ENCODE results near the gene OR2G3. TPM values are rescaled to one million over a fixed set of nuclear protein-coding genes. Genes with fewer than 3 reads are reported as not detected.

Gene OR2G3
- total and polyA plus RNA-seq, 9 of the 15 experiments (the other 6 are each of a cell fraction or from before 2014, with no cell fraction given) = not detected

DNA sequence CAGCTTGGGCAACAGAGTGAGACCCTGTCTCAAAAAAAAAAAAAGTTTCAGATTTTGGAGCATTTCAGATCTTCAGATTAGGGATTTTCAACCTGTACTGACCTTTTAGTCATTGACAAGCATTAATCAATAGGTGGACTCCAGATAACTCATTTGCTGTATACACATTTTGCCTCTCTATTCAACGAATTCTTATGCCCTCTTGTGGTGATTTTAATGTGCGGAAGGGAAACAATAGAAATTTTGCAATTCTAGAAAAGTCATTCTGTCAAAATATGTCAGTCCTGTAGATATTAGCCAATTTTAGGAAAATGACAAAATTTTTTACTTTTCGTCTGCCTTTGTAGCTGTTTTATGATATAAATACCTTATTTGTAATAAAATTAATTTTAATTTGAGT, 28.9 kb upstream of the OR2G3 start:
- FAIRE-seq = peak; percentile 19
- Histone ChIP-seq H3K9ac (ENCODE audit: insufficient read depth in 1 of 2, low read depth in 2 of 2, low read length in 2 of 2) (no peak overlapping the region), H3K4me1 (replicated peaks in 1 of 2; ENCODE audit: control insufficient read depth in 2 of 2, insufficient read depth in 2 of 2, low read length in 2 of 2) (no peaks in the 10 kb centered on the region), H3K27me3 (ENCODE audit: control insufficient read depth in 2 of 2, insufficient read depth in 2 of 2, low read length in 2 of 2) (no peaks in the 10 kb centered on the region), H3K9me3 (replicated peaks; ENCODE audit: control insufficient read depth, insufficient read depth, low read depth, low read length) (no peaks in the 10 kb centered on the region), H3K4me2 (ENCODE audit: insufficient read depth, low read length) (no peak overlapping the region), H3K4me3 (no peak overlapping the region), H4K20me1 (replicated peaks; ENCODE audit: control insufficient read depth, insufficient read depth, low read length) (no peaks in the 10 kb centered on the region), H2AFZ (ENCODE audit: low read depth, low read length) (no peak overlapping the region), H3K36me3 (ENCODE audit: control insufficient read depth, insufficient read depth, low read length) (no peaks in the 10 kb centered on the region), H3K79me2 (ENCODE audit: control insufficient read depth, insufficient read depth, low read length) (no peaks in the 10 kb centered on the region), H3K27ac (ENCODE audit: extremely low read depth, low read depth, low read length) (no peak overlapping the region), H3K9me1 (ENCODE audit: control insufficient read depth, insufficient read depth, low read length) (no peaks in the 10 kb centered on the region)
- ChIA-PET POLR2A (no interaction called here), CTCF (ENCODE audit: low intra/inter-chr PET ratio) (no interaction called here)
- intact Hi-C loops (cut with micrococcal nuclease) (loop anchor here (2.0 to 5.0 kb wide), 2 partner anchors 186 to 204 kb away; no protein-coding TSS in a partner anchor), in situ Hi-C loops (cut with MboI) (no loop called here)
- no TSS peak for BruUV-seq (replicated peaks)
- DNase-seq (ENCODE audit: extremely low read depth in 1 of 4, low spot score in 3 of 4) = peak in 1 of 4 experiments; percentile 18
- 0 out of 3 replicates have a peak, but pooled peaks have one; percentile 34 for ATAC-seq
- WGBS (ENCODE audit: insufficient coverage, low coverage, missing lambda C conversion rate) = 0% methylated on average over 3 of the region's 3 CpGs
- TF ChIP-seq, protein P1, sequence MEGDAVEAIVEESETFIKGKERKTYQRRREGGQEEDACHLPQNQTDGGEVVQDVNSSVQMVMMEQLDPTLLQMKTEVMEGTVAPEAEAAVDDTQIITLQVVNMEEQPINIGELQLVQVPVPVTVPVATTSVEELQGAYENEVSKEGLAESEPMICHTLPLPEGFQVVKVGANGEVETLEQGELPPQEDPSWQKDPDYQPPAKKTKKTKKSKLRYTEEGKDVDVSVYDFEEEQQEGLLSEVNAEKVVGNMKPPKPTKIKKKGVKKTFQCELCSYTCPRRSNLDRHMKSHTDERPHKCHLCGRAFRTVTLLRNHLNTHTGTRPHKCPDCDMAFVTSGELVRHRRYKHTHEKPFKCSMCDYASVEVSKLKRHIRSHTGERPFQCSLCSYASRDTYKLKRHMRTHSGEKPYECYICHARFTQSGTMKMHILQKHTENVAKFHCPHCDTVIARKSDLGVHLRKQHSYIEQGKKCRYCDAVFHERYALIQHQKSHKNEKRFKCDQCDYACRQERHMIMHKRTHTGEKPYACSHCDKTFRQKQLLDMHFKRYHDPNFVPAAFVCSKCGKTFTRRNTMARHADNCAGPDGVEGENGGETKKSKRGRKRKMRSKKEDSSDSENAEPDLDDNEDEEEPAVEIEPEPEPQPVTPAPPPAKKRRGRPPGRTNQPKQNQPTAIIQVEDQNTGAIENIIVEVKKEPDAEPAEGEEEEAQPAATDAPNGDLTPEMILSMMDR (IDR thresholded peaks at IDR 0.05 in 2 of 3, conservative IDR thresholded peaks at IDR 0.05 in 1 of 3; ENCODE audit: insufficient read depth in 2 of 3, low read depth in 1 of 3, low read length in 3 of 3) = peak; percentile 33 to 60 (median 34); a peak in 4 of 6 replicates
- TF ChIP-seq XRCC4 (IDR thresholded peaks at IDR 0.05; ENCODE audit: extremely low read depth, insufficient read depth, insufficient read length) (no peak), XRCC3 (IDR thresholded peaks at IDR 0.05) (no peak), RAD21 (CRISPR knock-in tag; conservative IDR thresholded peaks at IDR 0.05 in 1 of 2, IDR thresholded peaks at IDR 0.05 in 1 of 2) (peak; percentile 71 to 79), CEBPG (CRISPR knock-in tag; IDR thresholded peaks at IDR 0.05) (no peak), CEBPG (tag; conservative IDR thresholded peaks at IDR 0.05 in 1 of 2, IDR thresholded peaks at IDR 0.05 in 1 of 2) (peak; percentile 20 to 40; a peak in 3 of 4 replicates), SRSF3 (IDR thresholded peaks at IDR 0.05; ENCODE audit: insufficient read depth, low read length) (no peak), RBM34 (IDR thresholded peaks at IDR 0.05; ENCODE audit: borderline replicate concordance, insufficient read depth, low read length) (no peak), CEBPB (tag; IDR thresholded peaks at IDR 0.05) (0 out of 2 replicates have a peak, but pooled peaks have one; percentile 24)
- TF ChIP-seq, protein P2, sequence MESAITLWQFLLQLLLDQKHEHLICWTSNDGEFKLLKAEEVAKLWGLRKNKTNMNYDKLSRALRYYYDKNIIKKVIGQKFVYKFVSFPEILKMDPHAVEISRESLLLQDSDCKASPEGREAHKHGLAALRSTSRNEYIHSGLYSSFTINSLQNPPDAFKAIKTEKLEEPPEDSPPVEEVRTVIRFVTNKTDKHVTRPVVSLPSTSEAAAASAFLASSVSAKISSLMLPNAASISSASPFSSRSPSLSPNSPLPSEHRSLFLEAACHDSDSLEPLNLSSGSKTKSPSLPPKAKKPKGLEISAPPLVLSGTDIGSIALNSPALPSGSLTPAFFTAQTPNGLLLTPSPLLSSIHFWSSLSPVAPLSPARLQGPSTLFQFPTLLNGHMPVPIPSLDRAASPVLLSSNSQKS (CRISPR knock-in tag; IDR thresholded peaks at IDR 0.05) = no peak
